MM.1S (cell line): ENCODE data around the gene SH3RF3.
A peak's percentile ranks its signal among the peaks of the same experiment; 100 is the strongest.
"Not testable (repeated sequence)": the region's sequence is repeated elsewhere in the genome, so short reads cannot be mapped to it uniquely, and the experiment has no call there.

Experiments used
- DNase-seq: peaks from one replicate; pipeline ENCODE4 v3.0.0-alpha.2; 2015
- H2AFZ ChIP-seq: fragments of 300-600 bp; sonication (generic); 2 replicates; pipeline ENCODE4 v1.6.0; 2016; ENCODE audit warnings: antibody characterized with exemption, low read length
- H3F3A ChIP-seq: fragments of 300-600 bp; sonication (generic); 2 replicates; pipeline ENCODE4 v1.6.1; 2016; ENCODE audit warnings: mild to moderate bottlenecking, antibody characterized with exemption, low read length, moderate library complexity, mixed read lengths; ENCODE audit not compliant: insufficient read depth
- H3K27ac ChIP-seq: fragments of 300-600 bp; sonication (generic); 2 replicates; pipeline ENCODE4 v1.5.1; 2016; ENCODE audit warnings: mild to moderate bottlenecking, low read length
- H3K27me3 ChIP-seq: fragments of 300-600 bp; sonication (generic); replicated peaks from 2 replicates; pipeline ENCODE4 v1.6.0; 2016; ENCODE audit warnings: low read length; ENCODE audit not compliant: insufficient read depth
- H3K36me3 ChIP-seq: fragments of 300-600 bp; sonication (generic); replicated peaks from 2 replicates; pipeline ENCODE4 v1.6.1; 2016; ENCODE audit warnings: mild to moderate bottlenecking, low read length, mixed read lengths; ENCODE audit not compliant: insufficient read depth
- H3K4me1 ChIP-seq: fragments of 300-600 bp; sonication (generic); 2 replicates; pipeline ENCODE4 v1.6.1; 2016; ENCODE audit warnings: low read length, mixed read lengths
- H3K4me2 ChIP-seq: fragments of 300-600 bp; sonication (generic); 2 replicates; pipeline ENCODE4 v1.6.0; 2016; ENCODE audit warnings: low read depth, low read length
- H3K4me3 ChIP-seq: fragments of 300-600 bp; sonication (generic); 2 replicates; pipeline ENCODE4 v1.5.1; 2016; ENCODE audit warnings: low read length, mixed read lengths
- H3K79me2 ChIP-seq: fragments of 300-600 bp; sonication (generic); 2 replicates; pipeline ENCODE4 v1.6.1; 2016; ENCODE audit warnings: mixed run types, low read length, mixed read lengths
- H3K9ac ChIP-seq: fragments of 300-600 bp; sonication (generic); 2 replicates; pipeline ENCODE4 v1.6.1; 2016; ENCODE audit warnings: low read length, mixed read lengths
- H3K9me2 ChIP-seq: fragments of 300-600 bp; sonication (generic); replicated peaks from 2 replicates; pipeline ENCODE4 v1.6.1; 2016; ENCODE audit warnings: mild to moderate bottlenecking, low read length, mixed read lengths; ENCODE audit not compliant: insufficient read depth
- H3K9me3 ChIP-seq: fragments of 300-600 bp; sonication (generic); replicated peaks from 2 replicates; pipeline ENCODE4 v1.6.1; 2016; ENCODE audit warnings: mild to moderate bottlenecking, low read length, mixed read lengths; ENCODE audit not compliant: insufficient read depth
- H4K20me1 ChIP-seq: fragments of 300-600 bp; sonication (generic); 2 replicates; pipeline ENCODE4 v1.6.1; 2016; ENCODE audit warnings: mild to moderate bottlenecking, low read length, moderate library complexity, mixed read lengths; ENCODE audit not compliant: insufficient read depth
- CTCF ChIP-seq: fragments of 300-600 bp; sonication (generic); IDR thresholded peaks from 2 replicates; pipeline ENCODE4 v1.5.1; 2016; ENCODE audit warnings: antibody characterized with exemption, low read length, mixed read lengths
- EZH2 ChIP-seq: fragments of 300-600 bp; sonication (generic); optimal IDR thresholded peaks from 2 replicates; pipeline ENCODE3; 2017; ENCODE audit warnings: low read depth, mild to moderate bottlenecking, antibody characterized with exemption, low read length, mixed read lengths
- EZH2phosphoT487 ChIP-seq: fragments of 300-600 bp; sonication (generic); IDR thresholded peaks from 2 replicates; pipeline ENCODE4 v1.6.1; 2018; ENCODE audit warnings: antibody characterized with exemption, low read length

Gene SH3RF3

GRCh38 chr2:109222422-109222821, 93.4 kb downstream of the SH3RF3 start:
- Histone ChIP-seq H3F3A (peaks cover 61% of the 10 kb centered on the region), H3K9me2 (no peaks in the 10 kb centered on the region), H3K4me3 (no peak overlapping the region), H3K4me2 (peak overlapping the region; percentile 4; the same call in 1 of the 2 replicates), H4K20me1 (no peaks in the 10 kb centered on the region), H3K27ac (peak overlapping the region; percentile 57; the same call in 1 of the 2 replicates), H3K27me3 (no peaks in the 10 kb centered on the region), H3K36me3 (no peaks in the 10 kb centered on the region), H3K9ac (no peak overlapping the region), H3K9me3 (no peaks in the 10 kb centered on the region), H3K79me2 (peaks cover 54% of the 10 kb centered on the region), H2AFZ (no peak overlapping the region), H3K4me1 (peaks cover 89% of the 10 kb centered on the region)
- TF ChIP-seq EZH2phosphoT487 (no peak), CTCF (no peak), EZH2 (no peak)
- no peak for DNase-seq

- Histone ChIP-seq H3F3A (peaks cover 55% of the 10 kb centered on the region), H2AFZ (no peak overlapping the region)
These were observed 93.9 kb downstream of the SH3RF3 start for GRCh38 chr2:109222825-109223471.

DNA sequence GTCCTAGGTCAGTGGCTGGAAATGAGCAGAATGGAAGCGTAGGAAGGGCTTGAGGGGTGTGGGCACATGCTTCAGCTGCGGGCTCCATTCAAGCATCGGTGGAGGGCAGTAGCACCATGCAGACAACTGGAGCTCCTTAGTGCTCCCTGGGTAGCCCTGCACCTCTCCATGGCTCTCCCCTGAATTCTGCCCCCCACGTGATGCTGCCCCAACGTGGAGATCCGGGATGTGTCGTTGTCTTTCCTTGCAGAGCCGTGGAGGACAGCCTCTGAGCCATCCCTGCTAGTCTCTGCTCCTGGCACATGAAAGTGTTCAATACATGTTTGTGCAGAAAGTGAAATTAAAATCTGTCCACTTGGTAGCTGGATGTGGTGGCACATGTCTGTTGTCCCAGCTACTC, 94.5 kb downstream of the SH3RF3 start:
- Histone ChIP-seq H3K4me1 (peaks cover 91% of the 10 kb centered on the region), H3K36me3 (no peaks in the 10 kb centered on the region), H3K27me3 (no peaks in the 10 kb centered on the region), H2AFZ (no peak overlapping the region), H3K9me2 (no peaks in the 10 kb centered on the region), H3K4me2 (no peak overlapping the region), H3K79me2 (peaks cover 65% of the 10 kb centered on the region), H4K20me1 (no peaks in the 10 kb centered on the region), H3K9ac (no peak overlapping the region), H3K4me3 (no peak overlapping the region), H3K9me3 (no peaks in the 10 kb centered on the region), H3F3A (peaks cover 50% of the 10 kb centered on the region), H3K27ac (peak overlapping the region; percentile 85; the same call in 1 of the 2 replicates)
- TF ChIP-seq CTCF (no peak), EZH2 (no peak), EZH2phosphoT487 (no peak)
- no peak for DNase-seq

More at GRCh38 chr2:109222825-109223471, 93.9 kb downstream of the SH3RF3 start:
- no peak overlapping the region for H3K4me3 ChIP-seq
- no peaks in the 10 kb centered on the region for H3K27me3 ChIP-seq
- DNase-seq, result no peak
- H3K4me2 ChIP-seq, result no peak overlapping the region
- H3K9me3 ChIP-seq, result no peaks in the 10 kb centered on the region
- TF ChIP-seq EZH2 (no peak), CTCF (no peak), EZH2phosphoT487 (no peak)
- no peak overlapping the region for H3K9ac ChIP-seq
- H4K20me1 ChIP-seq, result no peaks in the 10 kb centered on the region
- H3K79me2 ChIP-seq, result peaks cover 60% of the 10 kb centered on the region
- H3K36me3 ChIP-seq, result no peaks in the 10 kb centered on the region
- H3K27ac ChIP-seq, result peak overlapping the region; percentile 57; the same call in 1 of the 2 replicates
- H3K4me1 ChIP-seq, result peaks cover 88% of the 10 kb centered on the region
- H3K9me2 ChIP-seq, result no peaks in the 10 kb centered on the region

DNA sequence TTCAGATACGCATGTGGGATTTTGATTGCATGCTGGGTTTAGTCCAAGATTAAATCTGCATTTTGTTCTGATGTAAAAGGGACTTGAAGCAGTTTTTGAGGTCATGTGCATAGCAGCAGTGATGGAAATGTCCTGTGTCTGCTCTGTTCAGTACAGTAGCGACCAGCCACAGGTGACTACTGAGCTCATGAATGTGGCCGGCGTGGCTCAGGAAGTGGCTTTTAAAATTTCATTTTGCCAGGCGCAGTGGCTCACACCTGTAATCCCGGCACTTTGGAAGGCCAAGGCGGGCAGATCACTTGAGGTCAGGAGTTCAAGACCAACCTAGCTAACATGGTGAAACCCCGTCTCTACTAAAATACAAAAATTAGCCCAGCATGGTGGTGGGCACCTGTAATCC, 95.3 kb downstream of the SH3RF3 start:
- peaks cover 72% of the 10 kb centered on the region for H3K79me2 ChIP-seq
- H3F3A ChIP-seq, result peaks cover 42% of the 10 kb centered on the region
- not testable (repeated sequence) for H3K4me2 ChIP-seq, H3K4me3 ChIP-seq, H3K27me3 ChIP-seq, H4K20me1 ChIP-seq, H3K36me3 ChIP-seq, H3K9me2 ChIP-seq, H2AFZ ChIP-seq, H3K9me3 ChIP-seq
- H3K9ac ChIP-seq, result peak overlapping the region; percentile 52; the same call in 1 of the 2 replicates
- H3K4me1 ChIP-seq, result peaks cover 86% of the 10 kb centered on the region
- peak overlapping the region; percentile 85 for H3K27ac ChIP-seq
- peak; percentile 85 for DNase-seq
